ENCODE measurements around the gene ITLN2.

DNA sequence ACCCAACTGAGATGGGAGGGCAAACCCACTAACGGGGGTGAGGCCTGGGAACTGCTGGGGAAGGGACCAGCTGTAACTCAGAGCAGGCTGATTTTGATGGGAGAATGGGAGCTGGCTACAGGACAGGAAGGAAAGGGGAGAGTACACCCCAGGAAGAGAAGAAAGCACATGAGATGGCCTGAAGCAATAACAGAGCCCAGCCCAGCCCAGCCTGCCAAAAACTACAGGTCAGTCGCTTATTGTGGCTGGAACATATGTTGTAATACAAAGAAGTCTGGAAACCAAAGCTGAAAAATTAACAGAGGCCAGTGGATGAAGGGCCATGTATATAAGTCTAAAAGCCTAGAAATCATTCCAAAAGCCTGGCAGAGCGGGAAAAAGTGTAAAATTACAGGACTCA is 1.6 kb downstream of the ITLN2 start:
- TF ChIP-seq MYC (IDR thresholded peaks at IDR 0.05; ENCODE audit: insufficient read depth, insufficient read length, insufficient replicate concordance, low read length, severe bottlenecking) (no peak), ETV6 (conservative IDR thresholded peaks at IDR 0.05 in 1 of 2, IDR thresholded peaks at IDR 0.05 in 1 of 2; ENCODE audit: borderline replicate concordance in 1 of 2, low read depth in 1 of 2) (no peak), SMARCA5 (IDR thresholded peaks at IDR 0.05) (no peak), CREM (IDR thresholded peaks at IDR 0.05; ENCODE audit: low read depth) (no peak), ZZZ3 (IDR thresholded peaks at IDR 0.05; ENCODE audit: control insufficient read depth, insufficient read length, low read depth) (no peak)
- TF ChIP-seq, protein P1, sequence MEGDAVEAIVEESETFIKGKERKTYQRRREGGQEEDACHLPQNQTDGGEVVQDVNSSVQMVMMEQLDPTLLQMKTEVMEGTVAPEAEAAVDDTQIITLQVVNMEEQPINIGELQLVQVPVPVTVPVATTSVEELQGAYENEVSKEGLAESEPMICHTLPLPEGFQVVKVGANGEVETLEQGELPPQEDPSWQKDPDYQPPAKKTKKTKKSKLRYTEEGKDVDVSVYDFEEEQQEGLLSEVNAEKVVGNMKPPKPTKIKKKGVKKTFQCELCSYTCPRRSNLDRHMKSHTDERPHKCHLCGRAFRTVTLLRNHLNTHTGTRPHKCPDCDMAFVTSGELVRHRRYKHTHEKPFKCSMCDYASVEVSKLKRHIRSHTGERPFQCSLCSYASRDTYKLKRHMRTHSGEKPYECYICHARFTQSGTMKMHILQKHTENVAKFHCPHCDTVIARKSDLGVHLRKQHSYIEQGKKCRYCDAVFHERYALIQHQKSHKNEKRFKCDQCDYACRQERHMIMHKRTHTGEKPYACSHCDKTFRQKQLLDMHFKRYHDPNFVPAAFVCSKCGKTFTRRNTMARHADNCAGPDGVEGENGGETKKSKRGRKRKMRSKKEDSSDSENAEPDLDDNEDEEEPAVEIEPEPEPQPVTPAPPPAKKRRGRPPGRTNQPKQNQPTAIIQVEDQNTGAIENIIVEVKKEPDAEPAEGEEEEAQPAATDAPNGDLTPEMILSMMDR (IDR thresholded peaks at IDR 0.05 in 2 of 3, conservative IDR thresholded peaks at IDR 0.05 in 1 of 3; ENCODE audit: control insufficient read depth in 2 of 3, extremely low read depth in 1 of 3, insufficient read depth in 1 of 3, low read depth in 3 of 3, low read length in 3 of 3) = no peak
